Fibroblast of lung (primary cell): Measurements from ENCODE around the gene IRAG1. TPM values are rescaled to one million over a fixed set of nuclear protein-coding genes. Genes with fewer than 3 reads are reported as not detected.
A peak's percentile ranks its signal among the peaks of the same experiment; 100 is the strongest.

Experiments
- DNase-seq, 2 donors: peaks; one replicate each; pipeline versions ENCODE4 v3.0.0 to v3.0.0-alpha.2; 2010; ENCODE audit warnings: low read depth in 2 of 2
- H2AFZ ChIP-seq: 2 replicates; pipeline ENCODE4 v1.5.1; 2012; ENCODE audit warnings: low read length, control low read depth, inconsistent platforms
- H3K27ac ChIP-seq: 2 replicates; pipeline ENCODE4 v1.5.1; 2011; ENCODE audit warnings: low read length, control low read depth; ENCODE audit not compliant: insufficient read depth
- H3K27me3 ChIP-seq: 2 replicates; pipeline ENCODE4 v1.5.1; 2011; ENCODE audit warnings: mild to moderate bottlenecking, low read length; ENCODE audit not compliant: control insufficient read depth, insufficient read depth
- H3K36me3 ChIP-seq: 2 replicates; pipeline ENCODE4 v1.5.1; 2011; ENCODE audit warnings: low read length; ENCODE audit not compliant: control insufficient read depth, insufficient read depth
- H3K4me1 ChIP-seq: 2 replicates; pipeline ENCODE4 v1.5.1; 2011; ENCODE audit warnings: low read length; ENCODE audit not compliant: control insufficient read depth, insufficient read depth; ENCODE audit errors: extremely low read depth
- H3K4me2 ChIP-seq: 2 replicates; pipeline ENCODE4 v1.5.1; 2011; ENCODE audit warnings: low read length, control low read depth; ENCODE audit not compliant: insufficient read depth; ENCODE audit errors: extremely low read depth
- H3K4me3 ChIP-seq, 4 experiments: fragments of 200-600 bp in 1 of 4; sonication (generic) in 1 of 4; replicated peaks in 1 of 4; 2 replicates each; pipeline ENCODE4 v1.5.1; 2011 to 2016; ENCODE audit warnings: low read length in 4 of 4, low read depth in 3 of 4, mild to moderate bottlenecking in 3 of 4, control low read depth in 2 of 4, inconsistent platforms in 1 of 4, mixed read lengths in 1 of 4; ENCODE audit not compliant: insufficient read depth in 1 of 4; ENCODE audit errors: control extremely low read depth in 1 of 4
- H3K79me2 ChIP-seq: 2 replicates; pipeline ENCODE4 v1.5.1; 2012; ENCODE audit warnings: mild to moderate bottlenecking, low read length, inconsistent platforms; ENCODE audit not compliant: control insufficient read depth, insufficient read depth
- H3K9ac ChIP-seq: 2 replicates; pipeline ENCODE4 v1.5.1; 2011; ENCODE audit warnings: mild to moderate bottlenecking, low read length, control low read depth; ENCODE audit not compliant: insufficient read depth
- H3K9me3 ChIP-seq: 2 replicates; pipeline ENCODE4 v1.5.1; 2012; ENCODE audit warnings: low read depth, low read length; ENCODE audit not compliant: control insufficient read depth, insufficient read depth
- H4K20me1 ChIP-seq: 2 replicates; pipeline ENCODE4 v1.5.1; 2011; ENCODE audit warnings: low read length; ENCODE audit not compliant: control insufficient read depth, insufficient read depth; ENCODE audit errors: extremely low read depth
- CTCF ChIP-seq, 2 donors: IDR thresholded peaks in 1 of 2; conservative IDR thresholded peaks in 1 of 2; 1 replicate in 1 of 2; 2 replicates in 1 of 2; pipeline ENCODE4 v1.5.1; 2011 to 2012; ENCODE audit warnings: low read length in 2 of 2, control low read depth in 1 of 2, inconsistent platforms in 1 of 2, low read depth in 1 of 2, mild to moderate bottlenecking in 1 of 2
- EZH2 ChIP-seq: IDR thresholded peaks from 2 replicates; pipeline ENCODE4 v1.5.1; 2012; ENCODE audit warnings: low read length, control low read depth, mild to moderate bottlenecking; ENCODE audit errors: missing control alignments
- polyA minus RNA-seq: library from RNA; depleted of rRNA, polyadenylated mRNA; stranded (reverse); fragments of >200 nt; gene quantifications from 2 replicates; pipeline ENCODE4 v1.2.3, GENCODE V29; 2011; ENCODE audit warnings: low replicate concordance
- polyA plus RNA-seq, 2 donors: library from polyadenylated mRNA; depleted of rRNA in 1 of 2; stranded (reverse) in 1 of 2; unstranded in 1 of 2; fragments of >200 nt; gene quantifications; 2 replicates each; pipeline ENCODE4 v1.2.1, GENCODE V29; 2011 to 2012; ENCODE audit warnings: missing spikeins in 1 of 2
- total RNA-seq: library from RNA; depleted of rRNA; stranded (reverse); fragments of >200 nt; gene quantifications from 2 replicates; pipeline ENCODE4 v1.2.1, GENCODE V29; 2014

Gene IRAG1
- 25.7 and 55.5 TPM in 2 replicates for total RNA-seq
- 21.8 and 90.0 TPM in 2 replicates for polyA plus RNA-seq
- 16.3 and 72.4 TPM in 2 replicates for polyA plus RNA-seq (2012)
- polyA minus RNA-seq: 24.8 and 115 TPM in 2 replicates

GRCh38 chr11:10693509-10694081 is at the start of gene IRAG1:
Gene IRAG1, minus strand, starts transcription at chr11:10693755. Its CDS starts 153 bp downstream, at chr11:10693602.
- peak within 1 kb of the TSS; percentile 14 to 71 (median 52) for H3K4me3 ChIP-seq
- peak within 1 kb of the TSS; percentile 87 for H3K27ac ChIP-seq
- peak within 1 kb of the TSS; percentile 64 for H2AFZ ChIP-seq
- H3K79me2 ChIP-seq: peaks cover 22% of the 10 kb centered on the region
- H3K9me3 ChIP-seq: no peaks in the 10 kb centered on the region
- H3K27me3 ChIP-seq: no peaks in the 10 kb centered on the region
- TF ChIP-seq EZH2 (no peak), CTCF (conservative IDR thresholded peaks at IDR 0.05 in 1 of 2, IDR thresholded peaks at IDR 0.05 in 1 of 2; ENCODE audit: low read depth in 1 of 2, low read length in 2 of 2) (no peak)
- H4K20me1 ChIP-seq: no peaks in the 10 kb centered on the region
- peaks cover 26% of the 10 kb centered on the region for H3K4me1 ChIP-seq
- peak; percentile 70 to 72 for DNase-seq
- peaks cover 2% of the 10 kb centered on the region for H3K36me3 ChIP-seq
- peak within 1 kb of the TSS; percentile 75 for H3K9ac ChIP-seq
- peak within 1 kb of the TSS; percentile 86 for H3K4me2 ChIP-seq

GRCh38 chr11:10742460-10743208 is 49.1 kb upstream of the IRAG1 start:
- no peak overlapping the region for H3K27ac ChIP-seq
- H4K20me1 ChIP-seq: no peaks in the 10 kb centered on the region
- no peak overlapping the region for H3K9ac ChIP-seq
- H3K36me3 ChIP-seq: no peaks in the 10 kb centered on the region
- H3K4me2 ChIP-seq: no peak overlapping the region
- H3K79me2 ChIP-seq: no peaks in the 10 kb centered on the region
- no peaks in the 10 kb centered on the region for H3K4me1 ChIP-seq
- H3K27me3 ChIP-seq: no peaks in the 10 kb centered on the region
- H3K4me3 ChIP-seq: no peak overlapping the region
- no peak for TF ChIP-seq CTCF (conservative IDR thresholded peaks at IDR 0.05 in 1 of 2, IDR thresholded peaks at IDR 0.05 in 1 of 2; ENCODE audit: low read depth in 1 of 2, low read length in 2 of 2)
- no peaks in the 10 kb centered on the region for H3K9me3 ChIP-seq
- DNase-seq: peak; percentile 77 to 84
- H2AFZ ChIP-seq: no peak overlapping the region
